Tibial artery (tissue), 4 donors: ENCODE data around the gene LIN28A.
"Not testable (repeated sequence)": the region's sequence is repeated elsewhere in the genome, so short reads cannot be mapped to it uniquely, and the experiment has no call there.

Experiments used
- DNase-seq, 2 donors: peaks; one replicate each; pipeline ENCODE4 v3.0.0-alpha.2; 2019
- H3K27ac ChIP-seq, 2 donors: fragments of 200-600 bp; sonication (generic) in 1 of 2; 1 replicate in 1 of 2; 2 replicates in 1 of 2; pipeline ENCODE4 v1.5.1; 2018 to 2019; ENCODE audit warnings: mild to moderate bottlenecking in 1 of 2
- H3K27me3 ChIP-seq, 2 donors: fragments of 200-600 bp; sonication (generic) in 1 of 2; one replicate each; pipeline versions ENCODE4 v1.5.1 to v1.6.0; 2016 to 2019
- H3K36me3 ChIP-seq, 3 donors: fragments of 200-600 bp; sonication (generic) in 2 of 3; one replicate each; pipeline ENCODE4 v1.5.1; 2016 to 2019; ENCODE audit warnings: mild to moderate bottlenecking in 2 of 3
- H3K4me1 ChIP-seq, 4 donors: fragments of 200-600 bp; sonication (generic) in 2 of 4; 1 replicate in 3 of 4; 2 replicates in 1 of 4; pipeline ENCODE4 v1.5.1; 2016 to 2019
- H3K4me3 ChIP-seq, 2 donors: fragments of 200-600 bp; sonication (generic) in 1 of 2; 1 replicate in 1 of 2; 2 replicates in 1 of 2; pipeline ENCODE4 v1.5.1; 2018 to 2019; ENCODE audit warnings: mild to moderate bottlenecking in 2 of 2
- H3K9me3 ChIP-seq, 3 donors: fragments of 200-600 bp; sonication (generic) in 1 of 3; one replicate each; pipeline ENCODE4 v1.5.1; 2016 to 2019
- CTCF ChIP-seq, 2 experiments: fragments of 200-600 bp in 1 of 2; fragments of 450-650 bp in 1 of 2; IDR thresholded peaks; one replicate each; pipeline ENCODE4 v1.5.1; 2017 to 2019; ENCODE audit warnings: antibody characterized with exemption in 2 of 2, mild to moderate bottlenecking in 1 of 2, moderate library complexity in 1 of 2
- intact Hi-C: fragments of 100-400 bp; cut with DNase I; formaldehyde crosslinking; loops from one replicate; pipeline ENCODE4 v1.15.0; 2023; ENCODE audit warnings: low total_unique reads

LIN28A gene

DNA sequence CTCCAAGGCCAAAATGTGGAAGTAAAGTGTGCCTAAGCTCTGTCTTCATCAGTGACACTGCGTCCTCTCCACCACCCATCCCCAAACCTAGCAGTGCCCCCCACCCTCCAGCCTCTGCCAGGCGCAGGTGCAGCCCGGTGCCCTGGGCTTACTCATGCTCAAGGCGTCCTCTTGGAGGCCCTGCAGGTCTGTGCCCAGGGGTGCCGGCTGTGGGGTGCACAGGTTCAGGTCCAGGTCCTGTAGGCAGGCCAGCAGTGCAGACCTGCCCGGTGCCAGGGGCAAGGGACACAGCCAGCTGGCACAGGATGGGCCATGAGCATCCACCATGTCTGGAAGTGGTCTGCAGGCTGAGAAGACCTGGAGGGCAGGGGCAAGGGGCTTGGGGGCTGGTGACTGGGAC lies 43.2 kb upstream of the LIN28A start:
- intact Hi-C loops: no loop called here
- Histone ChIP-seq H3K4me3 (no peak overlapping the region), H3K27me3 (peaks cover 0 to 69% of the 10 kb centered on the region in 2 donors), H3K36me3 (no peaks in the 10 kb centered on the region), H3K9me3 (peaks cover 0 to 4% (median 0%) of the 10 kb centered on the region in 3 donors), H3K27ac (no peak overlapping the region), H3K4me1 (no peaks in the 10 kb centered on the region)
- no peak for TF ChIP-seq CTCF (IDR thresholded peaks at IDR 0.05)
- no peak for DNase-seq

GRCh38 chr1:26368006-26368405 lies 42.6 kb upstream of the LIN28A start:
- H3K36me3 ChIP-seq: no peaks in the 10 kb centered on the region
- no peak for TF ChIP-seq CTCF (IDR thresholded peaks at IDR 0.05)
- no peak overlapping the region for H3K4me3 ChIP-seq
- H3K9me3 ChIP-seq: peaks cover 0 to 4% (median 0%) of the 10 kb centered on the region in 3 donors
- DNase-seq: no peak
- intact Hi-C loops: no loop called here
- H3K27ac ChIP-seq: no peak overlapping the region
- no peaks in the 10 kb centered on the region for H3K4me1 ChIP-seq
- H3K27me3 ChIP-seq: peaks cover 0 to 64% of the 10 kb centered on the region in 2 donors

DNA sequence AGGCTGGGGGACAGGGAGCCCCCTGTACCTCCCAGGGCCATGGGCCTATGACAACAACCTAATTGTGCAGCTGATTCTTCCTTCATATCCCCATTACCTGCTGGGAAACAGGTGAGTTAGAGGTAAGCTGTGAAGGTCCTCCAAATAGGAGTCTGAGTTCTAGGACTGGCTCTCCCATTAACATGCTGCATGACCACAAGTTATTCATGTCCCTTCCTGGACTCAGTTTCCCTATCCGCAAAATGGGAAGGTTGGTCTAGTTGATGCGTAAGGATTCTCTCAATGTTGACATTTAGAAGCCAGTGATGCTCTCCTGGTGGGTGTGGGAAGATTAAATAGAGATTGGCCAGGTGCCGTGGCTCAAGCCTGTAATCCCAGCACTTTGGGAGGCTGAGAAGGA lies 42.1 kb upstream of the LIN28A start:
- H3K9me3 ChIP-seq: peaks cover 0 to 4% (median 0%) of the 10 kb centered on the region in 3 donors
- H3K4me1 ChIP-seq: no peaks in the 10 kb centered on the region
- no peaks in the 10 kb centered on the region for H3K36me3 ChIP-seq
- H3K27me3 ChIP-seq: peaks cover 0 to 59% of the 10 kb centered on the region in 2 donors
- H3K4me3 ChIP-seq: no peak overlapping the region
- DNase-seq: no peak
- no peak overlapping the region for H3K27ac ChIP-seq
- intact Hi-C loops: no loop called here
- TF ChIP-seq CTCF (IDR thresholded peaks at IDR 0.05): no peak

GRCh38 chr1:26370591-26371382 lies 39.8 kb upstream of the LIN28A start:
- DNase-seq: no peak
- Histone ChIP-seq H3K36me3 (no peaks in the 10 kb centered on the region), H3K27ac (no peak overlapping the region), H3K27me3 (peaks cover 0 to 36% of the 10 kb centered on the region in 2 donors), H3K4me1 (no peaks in the 10 kb centered on the region), H3K9me3 (peaks cover 0 to 4% (median 0%) of the 10 kb centered on the region in 3 donors), H3K4me3 (no peak overlapping the region)
- TF ChIP-seq CTCF (IDR thresholded peaks at IDR 0.05): no peak
- intact Hi-C loops: no loop called here

DNA sequence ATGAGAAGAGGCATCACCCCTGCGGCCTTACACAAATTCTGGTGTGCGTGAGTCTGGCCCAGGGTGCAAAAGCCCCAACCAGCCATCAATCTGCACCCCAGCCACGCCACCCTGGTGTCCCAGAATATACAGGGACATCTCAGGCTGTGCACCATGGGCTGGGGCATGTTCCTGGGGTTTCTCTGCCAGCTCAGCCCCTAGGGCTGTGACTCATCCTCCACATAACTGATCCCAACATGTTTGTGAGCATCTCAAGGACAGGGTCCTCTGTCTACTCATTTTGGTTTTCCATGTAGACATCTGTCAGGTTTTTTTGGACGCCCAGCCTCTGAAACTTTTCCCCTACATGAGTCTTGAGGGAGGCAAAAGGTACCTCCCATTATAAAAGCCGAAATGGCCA lies 38.6 kb upstream of the LIN28A start:
- H3K4me1 ChIP-seq: no peaks in the 10 kb centered on the region
- TF ChIP-seq CTCF (IDR thresholded peaks at IDR 0.05): no peak
- intact Hi-C loops: no loop called here
- H3K9me3 ChIP-seq: peaks cover 0 to 4% (median 0%) of the 10 kb centered on the region in 3 donors
- DNase-seq: no peak
- H3K27me3 ChIP-seq: peaks cover 0 to 39% of the 10 kb centered on the region in 2 donors
- no peak overlapping the region for H3K27ac ChIP-seq
- no peak overlapping the region for H3K4me3 ChIP-seq
- no peaks in the 10 kb centered on the region for H3K36me3 ChIP-seq

GRCh38 chr1:26372611-26373010 lies 38.0 kb upstream of the LIN28A start, which contains the start of gene ZNF683:
Gene ZNF683 (minus strand): TSS chr1:26372750. CDS start chr1:26368571, 4,179 bp downstream.
- H3K27ac ChIP-seq, intact Hi-C loops: not testable (repeated sequence)
- peaks cover 0 to 35% of the 10 kb centered on the region in 2 donors for H3K27me3 ChIP-seq

More at GRCh38 chr1:26372611-26373010, 38.0 kb upstream of the LIN28A start, which contains the start of gene ZNF683:
- H3K4me1 ChIP-seq, H3K4me3 ChIP-seq, DNase-seq, H3K36me3 ChIP-seq, H3K9me3 ChIP-seq: not testable (repeated sequence)
